GM18909 (cell line): ENCODE data around the gene MED15.

Experiments
- ATAC-seq: cut with Tn5 transposase; IDR thresholded peaks from one replicate; pipeline ENCODE4 v1.9.1; 2021; ENCODE audit warnings: mild to moderate bottlenecking; ENCODE audit not compliant: unreplicated experiment, poor library complexity

MED15 gene

DNA sequence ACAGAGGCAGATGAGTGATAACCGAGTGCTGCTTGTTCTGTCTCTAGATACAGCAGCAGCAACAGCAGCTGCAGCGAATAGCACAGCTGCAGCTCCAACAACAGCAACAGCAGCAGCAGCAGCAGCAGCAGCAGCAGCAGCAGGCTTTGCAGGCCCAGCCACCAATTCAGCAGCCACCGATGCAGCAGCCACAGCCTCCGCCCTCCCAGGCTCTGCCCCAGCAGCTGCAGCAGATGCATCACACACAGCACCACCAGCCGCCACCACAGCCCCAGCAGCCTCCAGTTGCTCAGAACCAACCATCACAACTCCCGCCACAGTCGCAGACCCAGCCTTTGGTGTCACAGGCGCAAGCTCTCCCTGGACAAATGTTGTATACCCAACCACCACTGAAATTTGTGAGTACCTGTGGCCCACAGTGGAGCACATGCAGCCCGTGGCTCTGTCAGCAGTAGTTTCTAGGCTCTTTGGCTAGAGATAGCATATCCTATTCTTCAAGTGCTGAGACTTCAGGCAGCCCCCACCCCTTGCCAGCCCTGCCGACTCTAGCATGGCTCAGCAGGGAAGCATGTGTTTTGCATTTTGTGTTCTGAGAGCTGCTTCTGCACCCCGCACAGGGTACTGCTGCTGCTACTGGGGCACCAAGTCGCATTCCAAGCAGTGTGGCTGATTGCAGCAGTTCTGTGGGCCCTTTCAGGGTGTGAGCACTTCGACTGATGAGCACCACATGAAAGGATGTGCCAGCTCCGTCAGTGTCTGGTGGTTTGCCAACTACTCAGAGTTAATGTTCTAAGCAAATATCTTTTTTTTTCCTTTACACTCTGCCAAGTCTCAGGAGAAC, 59.2 kb downstream of the MED15 start:
- no peak for ATAC-seq

- no peak for ATAC-seq
These were observed 60.0 kb downstream of the MED15 start for GRCh38 chr22:20567371-20567847.

DNA sequence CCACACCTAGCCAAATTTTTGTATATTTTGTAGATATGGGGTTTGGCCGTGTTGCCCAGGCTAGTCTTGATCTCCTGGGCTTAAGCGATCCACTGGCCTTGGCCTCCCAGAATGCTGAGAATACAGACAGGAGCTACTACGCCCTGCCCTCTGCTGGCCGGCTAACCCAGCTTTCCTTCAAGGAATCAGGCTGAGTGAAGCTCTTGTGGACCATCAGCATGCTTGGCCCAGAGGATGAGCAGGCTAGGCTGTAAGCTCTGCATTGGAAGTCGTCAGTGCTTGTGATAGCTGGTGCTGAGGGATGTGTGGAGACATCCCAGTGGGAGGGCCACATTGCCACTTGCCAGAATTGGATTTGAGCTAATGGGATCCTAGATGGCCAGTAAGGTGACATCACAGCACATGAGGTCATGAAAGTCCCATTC, 60.6 kb downstream of the MED15 start:
- ATAC-seq: no peak

GRCh38 chr22:20568502-20569058, 61.2 kb downstream of the MED15 start:
- ATAC-seq: no peak

- peak; percentile 56 for ATAC-seq
These were observed 61.9 kb downstream of the MED15 start for GRCh38 chr22:20569059-20570058.

GRCh38 chr22:20571078-20571503, 63.7 kb downstream of the MED15 start:
- ATAC-seq: no peak

- ATAC-seq: no peak
These were observed 64.2 kb downstream of the MED15 start for GRCh38 chr22:20571531-20572007.

DNA sequence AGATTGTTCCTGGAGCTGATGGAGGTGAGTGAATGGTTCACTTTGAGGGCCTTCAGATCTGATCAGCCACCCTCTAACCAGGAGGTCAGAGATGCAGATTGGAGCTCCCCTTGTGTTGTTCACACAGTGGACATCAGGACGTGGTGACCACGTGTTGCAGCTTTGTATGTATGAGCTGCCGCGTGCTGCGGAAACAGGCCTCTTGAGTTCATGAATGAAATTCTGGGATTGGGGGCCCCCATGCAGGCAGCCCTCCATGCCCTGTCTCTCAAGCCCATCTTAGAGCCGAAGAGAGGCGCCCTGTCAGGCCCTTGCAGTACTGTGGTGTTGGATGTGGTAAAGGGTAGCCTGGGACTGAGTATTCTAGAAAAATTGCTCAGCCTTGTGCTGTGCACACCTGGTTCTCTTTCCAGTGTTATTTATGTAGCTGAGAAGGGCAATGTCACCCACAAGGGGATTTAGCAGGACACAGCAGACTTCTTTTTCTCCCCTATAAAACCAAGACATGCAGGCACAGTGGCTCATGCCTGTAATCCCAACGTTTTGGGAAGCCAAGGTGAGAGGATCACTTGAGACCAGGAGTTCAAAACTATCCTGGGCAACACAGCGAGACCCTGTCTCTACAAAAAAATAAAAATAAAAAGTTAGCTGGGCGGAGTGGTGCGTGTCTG, 64.9 kb downstream of the MED15 start:
- no peak for ATAC-seq

GRCh38 chr22:20573176-20573832, 65.9 kb downstream of the MED15 start:
- no peak for ATAC-seq

- ATAC-seq: no peak
These were observed 66.6 kb downstream of the MED15 start for GRCh38 chr22:20573833-20574615.

GRCh38 chr22:20574920-20575353, 67.5 kb downstream of the MED15 start:
- no peak for ATAC-seq

- no peak for ATAC-seq
These were observed 68.5 kb downstream of the MED15 start for GRCh38 chr22:20575724-20576444.

- ATAC-seq: no peak
These were observed 69.0 kb downstream of the MED15 start for GRCh38 chr22:20576445-20576816.

- no peak for ATAC-seq
These were observed 69.6 kb downstream of the MED15 start for GRCh38 chr22:20577045-20577444.

GRCh38 chr22:20577549-20577975, 70.2 kb downstream of the MED15 start:
- ATAC-seq: no peak

DNA sequence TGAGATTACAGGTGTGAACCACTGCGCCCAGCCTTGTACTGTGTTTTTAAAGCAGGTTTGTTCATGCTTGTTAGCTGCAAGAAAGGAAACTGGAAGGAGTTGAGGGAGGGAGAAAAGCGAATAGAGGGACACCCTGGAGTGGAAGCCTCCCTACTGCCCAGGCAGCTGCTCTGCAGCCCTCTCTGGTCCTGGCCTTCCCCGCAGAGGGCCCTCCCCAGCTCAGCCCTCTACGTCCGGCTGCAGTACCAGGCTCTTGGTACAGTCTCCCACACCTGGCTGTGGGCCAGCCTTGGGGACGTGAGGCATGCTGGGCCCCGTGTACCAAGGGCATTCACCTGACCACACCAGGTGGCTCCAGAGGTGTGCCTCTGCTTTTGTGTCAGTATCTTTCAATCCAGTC, 70.8 kb downstream of the MED15 start:
- ATAC-seq: no peak

DNA sequence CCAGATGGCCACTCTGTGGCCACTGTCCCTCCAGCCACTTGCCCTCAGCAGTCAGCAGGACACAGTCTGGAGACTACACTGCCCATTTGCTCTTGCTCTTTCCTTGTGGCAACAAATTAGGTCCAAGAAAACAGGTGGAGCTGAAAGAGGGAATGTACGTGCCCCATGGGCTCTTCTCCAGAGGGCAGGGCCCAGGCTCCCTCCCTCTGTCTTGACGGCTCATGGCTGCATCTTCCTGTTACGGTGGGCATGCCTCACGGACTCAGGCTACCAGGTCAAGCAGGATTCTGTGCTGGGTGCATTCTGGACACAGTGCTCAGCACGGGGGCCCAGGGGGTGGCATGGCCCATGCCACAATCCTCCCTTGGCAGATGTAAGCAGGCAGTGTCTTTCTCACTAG, 71.3 kb downstream of the MED15 start:
- no peak for ATAC-seq
